G401 (cell line): ENCODE data around the gene HPRT1. TPM values are rescaled to one million over a fixed set of nuclear protein-coding genes. Genes with fewer than 3 reads are reported as not detected.

ENCODE experiments used
- DNase-seq: peaks from one replicate; pipeline ENCODE4 v3.0.0-alpha.2; 2015; ENCODE audit warnings: low spot score
- in situ Hi-C: cut with HindIII; loops from 2 replicates; pipeline ENCODE4 v1.10.0; 2016; ENCODE audit warnings: low sequenced_read_pairs, mixed read lengths
- total RNA-seq: library from RNA; depleted of rRNA; stranded (reverse); fragments of >200 nt; shearing (Covaris generic); gene quantifications from 2 replicates; pipeline ENCODE4 v1.2.3, GENCODE V29; 2014; rRNA removed

Gene HPRT1
- total RNA-seq, 1 experiment from 2014 or later = 53.6 TPM

DNA sequence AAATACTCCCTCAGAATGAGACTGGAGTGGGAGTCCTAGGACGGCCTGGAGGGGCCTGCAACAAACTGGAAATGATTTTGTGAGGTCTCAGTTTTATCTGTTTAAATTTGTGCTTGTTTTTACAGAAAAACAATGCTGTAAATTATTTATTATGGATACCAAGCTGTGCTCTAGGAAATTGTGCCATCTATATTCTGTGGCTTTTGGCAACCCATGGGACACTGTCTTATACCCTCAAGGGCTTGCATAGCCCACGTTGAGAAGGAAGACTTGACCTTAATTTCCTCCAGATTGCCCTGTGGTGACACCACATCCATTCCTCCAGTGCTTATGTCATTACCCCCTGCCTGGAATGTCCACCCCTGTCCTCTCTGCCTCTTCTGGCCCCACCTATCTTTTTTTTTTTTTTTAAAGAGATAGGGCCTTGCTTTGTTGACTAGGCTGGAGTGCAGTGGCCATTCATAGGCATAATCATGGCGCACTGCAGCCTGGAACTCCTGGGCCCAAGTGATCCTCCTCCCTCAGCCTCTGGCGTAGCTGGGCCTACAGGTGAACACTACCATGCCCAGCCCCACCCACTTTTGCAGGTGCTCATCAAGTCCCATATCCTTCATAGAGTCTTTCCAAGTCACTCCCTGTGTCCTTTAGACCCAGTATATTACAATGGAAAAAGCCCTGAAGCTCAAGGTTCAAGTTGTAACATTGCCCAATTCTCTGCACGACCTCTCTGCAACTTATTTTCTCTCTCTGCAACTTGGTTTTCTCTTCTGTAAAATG lies 77.4 kb downstream of the HPRT1 start:
- no peak for DNase-seq
- in situ Hi-C loops = no loop called here

DNA sequence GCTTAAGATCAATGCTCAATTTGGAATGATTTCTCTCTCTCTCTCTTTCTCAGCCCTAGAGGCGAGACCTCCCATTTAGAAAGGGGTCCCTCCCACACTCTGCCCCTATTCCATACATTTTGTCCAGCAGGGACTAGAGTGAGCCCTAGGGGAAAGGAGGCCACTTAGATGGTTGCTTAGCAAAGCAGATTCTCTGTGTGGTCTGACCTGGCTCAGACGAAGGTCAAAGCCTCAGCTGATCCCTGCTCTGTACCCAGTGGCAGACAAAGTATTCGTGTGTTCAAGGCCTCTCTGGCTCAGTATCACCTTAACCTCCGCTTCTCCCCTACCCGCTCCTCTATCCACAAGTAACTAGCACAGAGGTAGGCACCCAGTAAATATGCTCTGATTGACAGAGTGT lies 78.4 kb downstream of the HPRT1 start:
- in situ Hi-C loops = no loop called here
- DNase-seq = no peak

DNA sequence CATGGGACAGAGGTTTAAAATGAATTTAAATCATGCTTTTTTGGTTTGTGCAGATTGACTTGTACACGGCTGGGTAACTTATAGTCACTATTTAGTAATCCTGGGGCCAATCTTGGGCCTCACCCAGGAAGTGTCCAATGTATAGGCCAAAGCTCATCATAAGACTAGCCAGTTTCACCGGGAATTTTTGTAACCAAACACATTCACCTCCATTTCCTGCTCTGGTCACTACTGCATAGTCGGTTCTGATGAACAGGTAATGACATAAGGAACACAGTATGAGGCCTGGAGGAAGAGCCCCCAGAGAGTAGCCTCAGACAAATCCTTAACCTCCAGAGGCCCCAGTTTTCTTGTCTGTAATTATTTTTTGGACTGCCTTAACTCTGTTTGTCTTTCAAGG lies 81.9 kb downstream of the HPRT1 start:
- DNase-seq = no peak
- in situ Hi-C loops = no loop called here

DNA sequence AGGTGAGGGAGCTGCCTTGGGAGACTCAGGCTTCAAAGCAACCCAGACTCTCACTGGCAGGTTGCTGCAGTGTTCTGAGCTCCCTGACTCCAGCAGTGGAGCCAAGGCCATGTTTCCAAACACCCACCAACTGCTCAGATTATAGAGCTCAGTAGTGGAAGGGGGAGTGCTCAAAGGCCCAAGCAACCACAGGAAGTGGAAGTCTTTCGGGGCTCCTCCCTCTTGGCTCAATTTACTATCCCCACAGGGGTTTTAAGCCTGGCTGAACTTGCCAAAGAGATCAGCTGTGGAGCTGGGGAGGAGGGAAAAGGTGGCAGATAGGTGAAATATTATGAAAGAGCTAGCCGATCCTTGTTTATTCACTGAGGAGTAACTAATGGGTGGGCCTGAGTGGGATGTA lies 82.5 kb downstream of the HPRT1 start:
- no peak for DNase-seq
- in situ Hi-C loops = no loop called here

DNA sequence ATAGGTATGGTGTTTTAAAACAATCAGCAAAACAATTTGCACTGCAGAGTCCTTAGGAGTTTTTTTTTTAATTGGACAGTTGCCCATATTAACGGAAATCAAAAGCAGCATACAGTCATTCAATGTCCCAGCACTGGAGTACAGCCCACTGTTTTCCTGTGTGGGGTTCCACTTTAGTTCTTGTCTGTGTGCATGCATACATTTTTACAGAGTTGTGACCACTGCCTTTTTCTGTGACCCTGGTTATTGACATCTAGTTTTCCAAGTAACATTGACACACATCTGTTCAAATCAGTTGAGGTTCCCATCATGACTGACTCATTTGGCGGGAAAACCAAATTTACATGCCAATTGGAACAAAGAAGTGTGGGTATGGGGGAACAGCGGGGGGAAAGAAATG lies 83.3 kb downstream of the HPRT1 start:
- no peak for DNase-seq

DNA sequence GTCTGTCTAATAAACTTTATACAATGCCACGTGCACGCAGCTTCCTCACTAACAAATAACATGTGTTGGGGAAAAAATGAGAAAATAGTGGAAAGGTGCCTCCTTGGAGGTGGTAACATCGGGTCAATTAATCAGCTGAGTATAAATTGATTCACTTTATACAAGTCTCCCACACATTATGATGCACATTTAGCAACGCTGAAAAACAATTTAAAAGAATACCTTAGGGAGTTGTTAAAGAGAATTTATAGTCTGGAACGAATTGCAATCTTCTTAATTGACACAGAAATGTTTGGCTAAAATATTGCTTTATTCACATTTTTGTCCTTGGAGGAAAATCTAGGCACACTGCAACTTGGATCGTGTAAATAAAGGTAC lies 84.2 kb downstream of the HPRT1 start:
- in situ Hi-C loops = no loop called here
- DNase-seq = no peak

More for the DNA sequence above, 83.3 kb downstream of the HPRT1 start:
- in situ Hi-C loops = no loop called here

DNA sequence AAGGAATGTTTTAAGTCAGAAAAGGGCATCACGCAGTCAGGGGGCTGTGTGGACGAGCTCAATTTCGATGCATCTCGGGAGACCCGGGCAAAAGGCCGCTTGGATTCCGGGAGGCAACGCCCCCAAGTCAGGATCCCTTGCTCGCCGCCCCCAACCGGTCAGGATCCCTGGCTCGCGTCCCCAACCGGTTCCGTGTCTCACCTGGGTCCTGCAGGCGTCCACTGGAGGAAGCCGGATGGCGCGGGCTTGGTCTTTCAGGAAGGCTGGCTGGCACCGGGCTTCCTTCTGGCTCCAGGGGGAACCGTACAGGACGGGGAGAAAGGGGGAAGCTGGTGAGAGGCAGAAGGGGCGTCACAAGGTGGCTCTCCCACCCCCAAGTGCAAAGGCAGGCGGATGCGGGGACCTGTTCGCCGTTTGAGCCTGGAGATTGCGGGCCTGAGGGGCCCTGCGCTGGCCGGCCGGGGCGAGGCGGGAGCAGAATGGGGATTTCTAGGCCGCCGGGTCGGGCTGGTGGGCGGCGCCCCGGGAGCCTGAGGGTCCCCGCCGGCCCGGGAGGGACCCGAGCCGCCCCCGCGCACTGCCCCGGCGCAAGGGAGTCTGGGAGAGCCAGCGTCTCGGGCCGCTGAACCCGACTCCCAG lies 84.7 kb downstream of the HPRT1 start:
- in situ Hi-C loops = no loop called here
- no peak for DNase-seq

DNA sequence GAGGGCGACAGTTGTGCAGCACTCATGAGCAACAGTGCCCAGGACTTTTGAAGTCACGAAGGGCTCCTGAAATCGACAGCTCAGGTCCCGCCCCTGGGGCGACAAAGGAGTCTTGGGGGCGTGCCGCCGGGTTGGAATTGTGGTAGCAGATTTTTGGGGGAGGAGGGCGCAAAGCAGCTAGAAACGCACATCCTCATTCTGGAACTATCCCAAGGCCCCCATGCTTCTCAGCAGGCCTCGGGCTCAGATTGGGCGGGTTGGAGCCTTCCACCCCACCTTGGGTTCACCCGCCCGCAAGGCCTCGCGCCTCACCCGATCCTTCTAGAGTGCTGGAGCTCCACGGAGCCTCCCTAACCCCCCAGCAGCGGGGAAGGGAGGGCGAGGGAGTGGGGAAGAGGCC lies 85.5 kb downstream of the HPRT1 start:
- DNase-seq = no peak
- in situ Hi-C loops = no loop called here

DNA sequence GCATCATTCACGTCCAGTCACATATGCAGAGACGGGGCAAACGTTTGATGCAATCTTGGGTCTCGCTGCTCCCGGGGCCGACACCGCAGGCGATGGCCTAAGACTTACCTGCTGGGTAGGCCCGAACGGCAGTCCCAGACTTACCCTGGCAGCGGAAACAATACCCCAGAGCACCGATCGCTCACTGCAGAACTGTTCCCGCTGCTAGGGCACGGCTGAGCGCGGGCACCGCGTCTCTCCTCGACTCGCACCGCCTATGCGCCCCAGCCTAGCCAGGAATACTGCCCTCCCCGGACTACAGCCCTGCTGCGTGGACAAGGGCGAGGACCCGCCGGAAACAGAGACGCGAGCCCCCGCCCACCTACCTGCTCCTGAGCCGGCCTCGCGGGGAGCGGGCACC lies 86.2 kb downstream of the HPRT1 start:
- DNase-seq = no peak
- in situ Hi-C loops = no loop called here

DNA sequence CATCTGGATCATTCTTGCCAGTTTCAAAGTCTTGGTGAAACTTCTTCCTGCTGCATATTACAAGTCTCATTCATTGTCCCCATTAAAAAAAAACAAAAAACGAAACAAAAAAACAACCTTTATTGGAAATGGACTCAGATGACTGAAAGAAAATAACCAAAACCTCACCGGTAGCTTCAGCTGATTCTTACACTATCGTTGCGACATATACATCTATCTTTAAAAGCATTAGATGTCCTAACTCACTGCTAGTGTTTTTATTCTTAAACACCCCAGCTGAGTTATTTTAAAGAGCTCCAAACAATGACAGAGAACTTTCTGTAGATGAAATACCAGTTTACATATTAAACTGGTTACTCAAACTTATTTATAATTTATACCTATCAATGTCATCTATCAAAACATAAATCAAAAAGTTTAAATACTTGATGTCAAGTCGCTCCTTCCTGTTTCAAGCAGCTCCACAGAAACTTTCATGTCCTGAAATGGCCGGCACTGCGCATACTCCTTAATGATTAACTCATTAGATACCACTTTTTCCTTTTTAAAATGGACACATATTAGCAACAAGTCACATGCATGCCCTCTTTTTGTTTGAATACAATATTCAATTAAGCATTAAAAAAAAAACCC lies 87.2 kb downstream of the HPRT1 start:
- in situ Hi-C loops = no loop called here
- DNase-seq = no peak

DNA sequence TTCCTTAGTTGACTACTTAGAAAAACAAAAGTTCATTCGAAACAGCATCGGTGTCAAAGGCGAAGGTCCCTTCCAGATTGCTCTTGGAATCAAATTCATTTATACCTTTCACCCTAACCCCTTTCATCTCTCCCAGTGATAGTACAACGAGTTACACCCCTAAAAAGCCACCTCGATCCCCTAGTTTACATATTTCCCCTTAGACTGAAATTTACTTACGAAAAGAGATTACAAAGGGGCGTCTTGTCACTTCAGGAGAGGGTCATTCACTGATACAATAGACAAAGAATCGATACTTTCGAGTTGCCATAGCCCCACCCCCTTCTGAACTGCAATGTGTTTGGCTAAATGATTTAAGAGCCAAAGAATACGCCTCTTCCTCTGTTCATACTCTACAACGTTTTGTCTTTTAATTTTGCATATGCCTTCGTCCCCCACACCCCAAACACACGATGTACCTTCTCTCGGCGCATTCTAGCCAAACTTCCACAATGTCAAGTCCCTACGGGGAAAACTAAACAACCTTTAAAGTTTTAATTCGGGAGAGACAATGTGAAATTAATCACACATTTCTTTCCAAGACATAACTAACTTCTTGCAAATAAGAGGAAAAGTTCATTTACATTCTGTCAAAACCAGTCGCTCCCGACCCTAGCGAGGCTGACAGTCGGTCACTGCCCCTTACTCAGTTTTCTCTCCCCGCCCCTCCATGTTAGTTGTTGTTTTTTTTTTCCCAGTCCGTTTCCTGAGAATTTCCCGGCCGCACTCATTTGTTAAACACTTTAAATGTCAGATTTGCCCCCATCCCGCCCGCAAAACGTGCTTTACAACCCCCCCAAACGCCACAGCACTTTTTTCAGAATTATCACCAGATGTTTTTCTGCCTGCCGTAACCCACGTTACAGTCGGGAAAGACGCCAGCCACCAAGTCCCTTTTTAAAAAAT lies 88.6 kb downstream of the HPRT1 start:
- in situ Hi-C loops = no loop called here

More for the DNA sequence above, 88.6 kb downstream of the HPRT1 start:
- DNase-seq = no peak

Other genes starting within 250 kb of the HPRT1 start
- 14.5 and 19.8 TPM in 2 replicates for gene CCDC160, start 223.0 kb upstream of the HPRT1 start, total RNA-seq
- 57.1 and 72.7 TPM in 2 replicates for gene PHF6, start 86.9 kb upstream of the HPRT1 start, total RNA-seq
- gene PLAC1, start 198.3 kb downstream of the HPRT1 start, total RNA-seq = 0.47 TPM in 1 of 2 replicates, not detected in the other